SK-N-SH treated with all-trans-retinoic acid at 6 μM for 48 hours (cell line): ENCODE data around the gene FBXL17.
"Not testable (repeated sequence)": the region's sequence is repeated elsewhere in the genome, so short reads cannot be mapped to it uniquely, and the experiment has no call there.

Experiments
- ATAC-seq: fragments of 200-7000 bp; cut with Tn5 transposase; 3 replicates; pipeline ENCODE4 v1.9.1; 2020; ENCODE audit warnings: mild to moderate bottlenecking, moderate library complexity
- ARNTL ChIP-seq: fragments of 450-650 bp; formaldehyde crosslinking; IDR thresholded peaks from 2 replicates; pipeline ENCODE4 v1.5.0; 2020; ENCODE audit warnings: low read depth, mild to moderate bottlenecking, moderate library complexity, borderline replicate concordance
- BACH2 ChIP-seq: fragments of 250-450 bp; sonication (Bioruptor Pico); IDR thresholded peaks from 2 replicates; pipeline ENCODE4 v1.9.0; 2021; ENCODE audit warnings: mild to moderate bottlenecking, borderline replicate concordance
- CREB5 ChIP-seq: fragments of 250-450 bp; sonication (Bioruptor Pico); IDR thresholded peaks from 2 replicates; pipeline ENCODE4 v1.5.1; 2020; ENCODE audit warnings: low read depth, mild to moderate bottlenecking, moderate library complexity
- CSDC2 ChIP-seq: fragments of 250-450 bp; sonication (Bioruptor Pico); IDR thresholded peaks from 2 replicates; pipeline ENCODE4 v1.5.0; 2020; ENCODE audit warnings: mild to moderate bottlenecking, moderate library complexity
- CSRNP3 ChIP-seq: fragments of 250-450 bp; sonication (Bioruptor Pico); IDR thresholded peaks from 2 replicates; pipeline ENCODE4 v1.5.1; 2021; ENCODE audit warnings: mild to moderate bottlenecking, moderate library complexity
- ESRRG ChIP-seq: fragments of 250-450 bp; sonication (Bioruptor Pico); IDR thresholded peaks from 2 replicates; pipeline ENCODE4 v1.6.1; 2021; ENCODE audit warnings: mild to moderate bottlenecking
- GLIS3 ChIP-seq: fragments of 250-450 bp; sonication (Bioruptor Pico); IDR thresholded peaks from 2 replicates; pipeline ENCODE4 v1.5.0; 2020; ENCODE audit warnings: mild to moderate bottlenecking, moderate library complexity
- OSR1 ChIP-seq: fragments of 250-450 bp; sonication (Bioruptor Pico); IDR thresholded peaks from 2 replicates; pipeline ENCODE4 v1.8.0; 2022; ENCODE audit warnings: moderate library complexity, mild to moderate bottlenecking, inconsistent platforms
- PATZ1 ChIP-seq: fragments of 250-450 bp; sonication (Bioruptor Pico); IDR thresholded peaks from 2 replicates; pipeline ENCODE4 v1.8.0; 2020; ENCODE audit warnings: mild to moderate bottlenecking, moderate library complexity, borderline replicate concordance
- POU6F1 ChIP-seq: fragments of 250-450 bp; sonication (Bioruptor Pico); IDR thresholded peaks from 2 replicates; pipeline ENCODE4 v1.8.0; 2021; ENCODE audit warnings: low read depth, mild to moderate bottlenecking, moderate library complexity, borderline replicate concordance
- PPARA ChIP-seq: fragments of 250-450 bp; sonication (Bioruptor Pico); IDR thresholded peaks from 2 replicates; pipeline ENCODE4 v1.5.0; 2020; ENCODE audit warnings: mild to moderate bottlenecking, borderline replicate concordance
- RARB ChIP-seq: fragments of 250-450 bp; sonication (Bioruptor Pico); IDR thresholded peaks from 2 replicates; pipeline ENCODE4 v1.8.0; 2021; ENCODE audit warnings: mild to moderate bottlenecking, moderate library complexity
- SNAI2 ChIP-seq: fragments of 250-450 bp; sonication (Bioruptor Pico); IDR thresholded peaks from 2 replicates; pipeline ENCODE4 v1.5.0; 2020; ENCODE audit warnings: mild to moderate bottlenecking, moderate library complexity
- TCF4 ChIP-seq: fragments of 250-450 bp; sonication (Bioruptor Pico); IDR thresholded peaks from 2 replicates; pipeline ENCODE4 v1.8.0; 2021; ENCODE audit warnings: mild to moderate bottlenecking, moderate library complexity, borderline replicate concordance
- TOX ChIP-seq: fragments of 250-450 bp; sonication (Bioruptor Pico); IDR thresholded peaks from 2 replicates; pipeline ENCODE4 v1.8.0; 2021; ENCODE audit warnings: mild to moderate bottlenecking, moderate library complexity, borderline replicate concordance
- TSHZ2 ChIP-seq: fragments of 250-450 bp; sonication (Bioruptor Pico); IDR thresholded peaks from 2 replicates; pipeline ENCODE4 v1.5.0; 2020; ENCODE audit warnings: mild to moderate bottlenecking, moderate library complexity
- ZC3H10 ChIP-seq: fragments of 250-450 bp; sonication (Bioruptor Pico); IDR thresholded peaks from 2 replicates; pipeline ENCODE4 v1.5.1; 2021; ENCODE audit warnings: mild to moderate bottlenecking, moderate library complexity
- ZFP30 ChIP-seq: fragments of 450-650 bp; formaldehyde crosslinking; IDR thresholded peaks from 2 replicates; pipeline ENCODE4 v1.5.0; 2022; ENCODE audit warnings: mild to moderate bottlenecking, moderate library complexity
- ZNF565 ChIP-seq: fragments of 450-650 bp; formaldehyde crosslinking; conservative IDR thresholded peaks from 2 replicates; pipeline ENCODE4 v1.5.0; 2020; ENCODE audit warnings: low read depth, mild to moderate bottlenecking, moderate library complexity
- ZNF70 ChIP-seq: fragments of 450-650 bp; formaldehyde crosslinking; IDR thresholded peaks from 2 replicates; pipeline ENCODE4 v1.5.0; 2020; ENCODE audit warnings: mild to moderate bottlenecking, moderate library complexity
- ZNF8 ChIP-seq: fragments of 450-650 bp; formaldehyde crosslinking; IDR thresholded peaks from 2 replicates; pipeline ENCODE4 v1.5.0; 2020; ENCODE audit warnings: mild to moderate bottlenecking, moderate library complexity

FBXL17 gene

GRCh38 chr5:108409786-108410185, 27.9 kb upstream of the FBXL17 start:
- TF ChIP-seq RARB (CRISPR knock-in tag), result no peak
- TF ChIP-seq GLIS3 (CRISPR knock-in tag), result no peak
- TF ChIP-seq ZNF565 (CRISPR knock-in tag), result no peak
- no peak for TF ChIP-seq ESRRG
- no peak for TF ChIP-seq TCF4 (CRISPR knock-in tag)
- TF ChIP-seq ARNTL, result no peak
- no peak for TF ChIP-seq PATZ1 (CRISPR knock-in tag)
- TF ChIP-seq ZC3H10 (CRISPR knock-in tag), result no peak
- no peak for TF ChIP-seq CREB5 (CRISPR knock-in tag)
- no peak for TF ChIP-seq TOX
- no peak for TF ChIP-seq SNAI2 (CRISPR knock-in tag)
- TF ChIP-seq CSRNP3 (CRISPR knock-in tag), result no peak
- no peak for TF ChIP-seq PPARA (CRISPR knock-in tag)
- no peak for TF ChIP-seq ZNF70 (CRISPR knock-in tag)
- no peak for TF ChIP-seq BACH2 (CRISPR knock-in tag)
- TF ChIP-seq ZNF8, result no peak
- no peak for TF ChIP-seq POU6F1 (CRISPR knock-in tag)
- TF ChIP-seq OSR1 (CRISPR knock-in tag), result no peak

GRCh38 chr5:108405201-108405600, 23.3 kb upstream of the FBXL17 start:
- ATAC-seq, result not testable (repeated sequence)

More at GRCh38 chr5:108409786-108410185, 27.9 kb upstream of the FBXL17 start:
- ATAC-seq, result no peak

- TF ChIP-seq TSHZ2 (CRISPR knock-in tag) (no peak), ARNTL (no peak), POU6F1 (CRISPR knock-in tag) (no peak), CSDC2 (CRISPR knock-in tag) (no peak), TCF4 (CRISPR knock-in tag) (no peak), ZNF8 (no peak), ZFP30 (CRISPR knock-in tag) (no peak), OSR1 (CRISPR knock-in tag) (no peak), ZNF70 (CRISPR knock-in tag) (no peak), ZNF565 (CRISPR knock-in tag) (no peak), SNAI2 (CRISPR knock-in tag) (no peak)
Observed at GRCh38 chr5:108398964-108399363, 17.1 kb upstream of the FBXL17 start.

GRCh38 chr5:108396837-108397236, 14.9 kb upstream of the FBXL17 start:
- not testable (repeated sequence) for ATAC-seq

More at GRCh38 chr5:108398964-108399363, 17.1 kb upstream of the FBXL17 start:
- no peak for ATAC-seq
